Lower leg skin (tissue), 3 donors: ENCODE data around the gene GAN.

Source experiments
- CTCF ChIP-seq, 3 donors: fragments of 450-650 bp; IDR thresholded peaks; one replicate each; pipeline ENCODE4 v1.5.1; 2016; ENCODE audit warnings: antibody characterized with exemption in 3 of 3, mild to moderate bottlenecking in 3 of 3, moderate library complexity in 2 of 3
- POLR2A ChIP-seq, 2 donors: fragments of 450-650 bp; IDR thresholded peaks; one replicate each; pipeline ENCODE4 v1.6.1; 2016 to 2017; ENCODE audit warnings: antibody characterized with exemption in 2 of 2, mild to moderate bottlenecking in 1 of 2, moderate library complexity in 1 of 2

GRCh38 chr16:81292936-81293335 lies 21.8 kb upstream of the GAN start:
- no peak for TF ChIP-seq CTCF (IDR thresholded peaks at IDR 0.05)
- TF ChIP-seq POLR2A (IDR thresholded peaks at IDR 0.05) = no peak
